ENCODE measurements around the gene LRRC8B.

The LRRC8B gene

GRCh38 chr1:89531480-89532139, 7.0 kb downstream of the LRRC8B start:
- Histone ChIP-seq H3K27ac (ENCODE audit: low read depth, low read length) (no peak overlapping the region), H3K79me2 (ENCODE audit: insufficient read depth, low read length) (peaks cover 78% of the 10 kb centered on the region), H3K9me3 (ENCODE audit: insufficient read depth, low read length) (no peaks in the 10 kb centered on the region), H3K9ac (ENCODE audit: low read length) (no peak overlapping the region), H3F3A (ENCODE audit: insufficient read depth) (no peaks in the 10 kb centered on the region), H3K9me2 (replicated peaks; ENCODE audit: insufficient read depth, low read length) (no peaks in the 10 kb centered on the region), H3K4me2 (ENCODE audit: low read depth, low read length, poor library complexity, severe bottlenecking) (no peak overlapping the region), H3K4me3 (ENCODE audit: insufficient read depth, low read length, poor library complexity, severe bottlenecking) (no peak overlapping the region), H3K36me3 (ENCODE audit: low read length) (peaks cover 8% of the 10 kb centered on the region; the same call in 1 of the 2 replicates), H4K20me1 (ENCODE audit: low read depth, low read length) (no peaks in the 10 kb centered on the region; the same call in 1 of the 2 replicates), H3K27me3 (ENCODE audit: low read length) (no peaks in the 10 kb centered on the region), H2AFZ (ENCODE audit: low read depth, low read length, severe bottlenecking) (no peak overlapping the region)
- TF ChIP-seq EZH2phosphoT487 (conservative IDR thresholded peaks at IDR 0.05; ENCODE audit: low read length) (no peak), CTCF (IDR thresholded peaks at IDR 0.05; ENCODE audit: insufficient read depth, low read length, poor library complexity, severe bottlenecking) (no peak)

- H3K4me3 ChIP-seq (ENCODE audit: insufficient read depth, low read length, poor library complexity, severe bottlenecking) = no peak overlapping the region
- peaks cover 5% of the 10 kb centered on the region; the same call in 1 of the 2 replicates for H3K36me3 ChIP-seq (ENCODE audit: low read length)
- H3K9ac ChIP-seq (ENCODE audit: low read length) = no peak overlapping the region
- H3K79me2 ChIP-seq (ENCODE audit: insufficient read depth, low read length) = peaks cover 79% of the 10 kb centered on the region
- no peaks in the 10 kb centered on the region; the same call in 1 of the 2 replicates for H4K20me1 ChIP-seq (ENCODE audit: low read depth, low read length)
- no peaks in the 10 kb centered on the region for H3K9me3 ChIP-seq (ENCODE audit: insufficient read depth, low read length)
- no peak overlapping the region for H3K4me2 ChIP-seq (ENCODE audit: low read depth, low read length, poor library complexity, severe bottlenecking)
- no peak for TF ChIP-seq EZH2phosphoT487 (conservative IDR thresholded peaks at IDR 0.05; ENCODE audit: low read length)
- no peak for TF ChIP-seq CTCF (IDR thresholded peaks at IDR 0.05; ENCODE audit: insufficient read depth, low read length, poor library complexity, severe bottlenecking)
- H3F3A ChIP-seq (ENCODE audit: insufficient read depth) = no peaks in the 10 kb centered on the region
- no peak overlapping the region for H2AFZ ChIP-seq (ENCODE audit: low read depth, low read length, severe bottlenecking)
- H3K9me2 ChIP-seq (replicated peaks; ENCODE audit: insufficient read depth, low read length) = no peaks in the 10 kb centered on the region
- no peaks in the 10 kb centered on the region for H3K27me3 ChIP-seq (ENCODE audit: low read length)
- no peak overlapping the region for H3K27ac ChIP-seq (ENCODE audit: low read depth, low read length)
Measured at GRCh38 chr1:89532228-89532627, 7.6 kb downstream of the LRRC8B start.

- Histone ChIP-seq H3K27ac (ENCODE audit: low read depth, low read length) (no peak overlapping the region), H3K9me3 (ENCODE audit: insufficient read depth, low read length) (no peaks in the 10 kb centered on the region), H3K27me3 (ENCODE audit: low read length) (no peaks in the 10 kb centered on the region), H4K20me1 (ENCODE audit: low read depth, low read length) (no peaks in the 10 kb centered on the region; the same call in 1 of the 2 replicates), H3K9ac (ENCODE audit: low read length) (no peak overlapping the region), H2AFZ (ENCODE audit: low read depth, low read length, severe bottlenecking) (no peak overlapping the region), H3K4me3 (ENCODE audit: insufficient read depth, low read length, poor library complexity, severe bottlenecking) (no peak overlapping the region), H3F3A (ENCODE audit: insufficient read depth) (no peaks in the 10 kb centered on the region), H3K9me2 (replicated peaks; ENCODE audit: insufficient read depth, low read length) (no peaks in the 10 kb centered on the region), H3K36me3 (ENCODE audit: low read length) (peaks cover 5% of the 10 kb centered on the region; the same call in 1 of the 2 replicates), H3K79me2 (ENCODE audit: insufficient read depth, low read length) (peaks cover 78% of the 10 kb centered on the region), H3K4me2 (ENCODE audit: low read depth, low read length, poor library complexity, severe bottlenecking) (no peak overlapping the region)
- TF ChIP-seq CTCF (IDR thresholded peaks at IDR 0.05; ENCODE audit: insufficient read depth, low read length, poor library complexity, severe bottlenecking) = no peak
- no peak for TF ChIP-seq EZH2phosphoT487 (conservative IDR thresholded peaks at IDR 0.05; ENCODE audit: low read length)
Measured at GRCh38 chr1:89532866-89533265, 8.2 kb downstream of the LRRC8B start.

All from SU-DHL-6 (cell line).